HEK293 (cell line): ENCODE data around the gene RHD.

ENCODE experiments used
- ATF2 ChIP-seq: fragments of 450-650 bp; formaldehyde crosslinking; IDR thresholded peaks from 2 replicates; pipeline ENCODE4 v1.5.1; 2016; ENCODE audit warnings: missing biosample characterization, missing genetic modification characterization, low read depth
- CTCF ChIP-seq: fragments of 450-650 bp; formaldehyde crosslinking; IDR thresholded peaks from 2 replicates; pipeline ENCODE4 v1.5.1; 2016; ENCODE audit warnings: missing biosample characterization, missing genetic modification characterization
- MZF1 ChIP-seq: fragments of 450-650 bp; formaldehyde crosslinking; IDR thresholded peaks from 2 replicates; pipeline ENCODE4 v1.5.1; 2017; ENCODE audit warnings: missing biosample characterization, missing genetic modification characterization, borderline replicate concordance
- REST ChIP-seq: fragments of 450-650 bp; formaldehyde crosslinking; IDR thresholded peaks from 2 replicates; pipeline ENCODE4 v1.5.1; 2016; ENCODE audit warnings: missing biosample characterization, missing genetic modification characterization
- ZBTB49 ChIP-seq: fragments of 450-650 bp; formaldehyde crosslinking; IDR thresholded peaks from 2 replicates; pipeline ENCODE4 v1.5.1; 2016; ENCODE audit warnings: missing biosample characterization, missing genetic modification characterization, low read depth
- ZNF146 ChIP-seq: fragments of 450-650 bp; formaldehyde crosslinking; IDR thresholded peaks from 2 replicates; pipeline ENCODE4 v1.5.1; 2016; ENCODE audit warnings: missing biosample characterization, missing genetic modification characterization
- ZNF555 ChIP-seq: fragments of 450-650 bp; formaldehyde crosslinking; conservative IDR thresholded peaks from 2 replicates; pipeline ENCODE4 v1.5.1; 2017; ENCODE audit warnings: missing biosample characterization, mild to moderate bottlenecking, missing genetic modification characterization, inconsistent platforms
- ZNF660 ChIP-seq: fragments of 450-650 bp; IDR thresholded peaks from 2 replicates; pipeline ENCODE4 v1.5.1; 2018; ENCODE audit warnings: missing biosample characterization, mild to moderate bottlenecking, missing genetic modification characterization
- ZNF776 ChIP-seq: fragments of 450-650 bp; formaldehyde crosslinking; IDR thresholded peaks from 2 replicates; pipeline ENCODE4 v1.5.0; 2017; ENCODE audit warnings: missing biosample characterization, missing genetic modification characterization, borderline replicate concordance
- ZNF785 ChIP-seq: fragments of 450-650 bp; formaldehyde crosslinking; IDR thresholded peaks from 2 replicates; pipeline ENCODE4 v1.5.1; 2016; ENCODE audit warnings: missing biosample characterization, missing genetic modification characterization

- TF ChIP-seq CTCF (no peak), ZBTB49 (tag by site-specific recombination) (no peak), MZF1 (tag by site-specific recombination) (no peak), REST (tag by site-specific recombination) (no peak), ZNF776 (no peak), ZNF785 (tag by site-specific recombination) (no peak), ZNF146 (tag by site-specific recombination) (no peak), ATF2 (tag by site-specific recombination) (no peak), ZNF555 (no peak), ZNF660 (tag by site-specific recombination) (no peak)
These were observed 18.4 kb upstream of the RHD start for GRCh38 chr1:25253911-25254310.
